CD4-positive, alpha-beta T cell (primary cell): ENCODE results near the gene PDE10A. TPM values are rescaled to one million over a fixed set of nuclear protein-coding genes. Genes with fewer than 3 reads are reported as not detected.
"Not testable (repeated sequence)": the region's sequence is repeated elsewhere in the genome, so short reads cannot be mapped to it uniquely, and the experiment has no call there.

Experiments
- ATAC-seq: fragments of 200-7000 bp; cut with Tn5 transposase; one replicate; pipeline ENCODE4 v1.10.0; 2022; ENCODE audit warnings: mild to moderate bottlenecking; ENCODE audit not compliant: poor library complexity
- CTCF ChIA-PET: fragments of 350-600 bp; sonication (Branson Sonifier 250); formaldehyde crosslinking; loops from one replicate; lab custom pipeline; 2021; ENCODE audit warnings: antibody characterized with exemption, inconsistent platforms; lab: Charles Lee
- POLR2A ChIA-PET: fragments of 350-600 bp; sonication (Branson Sonifier 250); formaldehyde crosslinking; loops from one replicate; lab custom pipeline; 2021; ENCODE audit warnings: antibody characterized with exemption, inconsistent platforms; lab: Charles Lee
- DNase-seq, 14 experiments: peaks; one replicate each; pipeline ENCODE4 v3.0.0-alpha.2; 2013 to 2020; ENCODE audit warnings: mixed read lengths in 2 of 14
- H3K27ac ChIP-seq, 2 donors: one replicate each; pipeline versions ENCODE4 v1.5.1 to v1.7.0; 2013; ENCODE audit warnings: low read length in 2 of 2, low read depth in 1 of 2, mild to moderate bottlenecking in 1 of 2
- H3K27me3 ChIP-seq, 2 experiments: 1 replicate in 1 of 2; 2 replicates in 1 of 2; pipeline versions ENCODE4 v1.6.1 to v1.7.0; 2013; ENCODE audit warnings: low read length in 2 of 2, control low read depth in 1 of 2, mild to moderate bottlenecking in 1 of 2, moderate library complexity in 1 of 2; ENCODE audit not compliant: insufficient read depth in 2 of 2, control insufficient read depth in 1 of 2
- H3K36me3 ChIP-seq: one replicate; pipeline ENCODE4 v1.6.1; 2013; ENCODE audit warnings: low read length, control low read depth; ENCODE audit not compliant: insufficient read depth
- H3K4me1 ChIP-seq: one replicate; pipeline ENCODE4 v1.6.1; 2013; ENCODE audit warnings: low read length, control low read depth; ENCODE audit not compliant: insufficient read depth
- H3K4me3 ChIP-seq: one replicate; pipeline ENCODE4 v1.5.1; 2013; ENCODE audit warnings: mild to moderate bottlenecking, low read length, moderate library complexity
- H3K9me3 ChIP-seq, 2 experiments: 1 replicate in 1 of 2; 2 replicates in 1 of 2; pipeline versions ENCODE4 v1.6.1 to v1.7.0; 2013; ENCODE audit warnings: low read length in 2 of 2, mild to moderate bottlenecking in 2 of 2, control low read depth in 1 of 2, moderate library complexity in 1 of 2; ENCODE audit not compliant: control insufficient read depth in 1 of 2, insufficient read depth in 1 of 2
- H3K27ac Mint-ChIP-seq: one replicate; pipeline ENCODE4 v1.8.0; 2020; ENCODE audit warnings: mixed read lengths
- H3K27me3 Mint-ChIP-seq: one replicate; pipeline ENCODE4 v1.8.0; 2021; ENCODE audit warnings: mixed read lengths
- H3K36me3 Mint-ChIP-seq: one replicate; pipeline ENCODE4 v1.8.0; 2021; ENCODE audit warnings: low read depth, mixed read lengths
- H3K4me1 Mint-ChIP-seq: one replicate; pipeline ENCODE4 v1.8.0; 2021; ENCODE audit warnings: low read depth, mixed read lengths
- H3K4me3 Mint-ChIP-seq: one replicate; pipeline ENCODE4 v1.8.0; 2020; ENCODE audit warnings: mild to moderate bottlenecking, mixed read lengths
- H3K9me3 Mint-ChIP-seq: one replicate; pipeline ENCODE4 v1.8.0; 2020; ENCODE audit warnings: mixed read lengths
- CTCF ChIP-seq: fragments of 200-600 bp; IDR thresholded peaks from one replicate; pipeline ENCODE4 v1.8.0; 2022; ENCODE audit warnings: antibody characterized with exemption, mild to moderate bottlenecking
- intact Hi-C, 2 experiments: fragments of 100-400 bp; cut with DNase I in 1 of 2; cut with micrococcal nuclease in 1 of 2; formaldehyde crosslinking; loops; one replicate each; pipeline versions ENCODE4 v1.15.1 to v1.9.0; 2023 to 2025; cut with DNase I, micrococcal nuclease
- total RNA-seq, 174 experiments: library from RNA in 2 of 174; stranded (reverse) in 2 of 174; gene quantifications; one replicate each; pipeline ENCODE4 v1.2.3 and lab custom pipeline; 2021 to 2026

PDE10A gene
- total RNA-seq, 2 experiments from 2014 or later = not detected

DNA sequence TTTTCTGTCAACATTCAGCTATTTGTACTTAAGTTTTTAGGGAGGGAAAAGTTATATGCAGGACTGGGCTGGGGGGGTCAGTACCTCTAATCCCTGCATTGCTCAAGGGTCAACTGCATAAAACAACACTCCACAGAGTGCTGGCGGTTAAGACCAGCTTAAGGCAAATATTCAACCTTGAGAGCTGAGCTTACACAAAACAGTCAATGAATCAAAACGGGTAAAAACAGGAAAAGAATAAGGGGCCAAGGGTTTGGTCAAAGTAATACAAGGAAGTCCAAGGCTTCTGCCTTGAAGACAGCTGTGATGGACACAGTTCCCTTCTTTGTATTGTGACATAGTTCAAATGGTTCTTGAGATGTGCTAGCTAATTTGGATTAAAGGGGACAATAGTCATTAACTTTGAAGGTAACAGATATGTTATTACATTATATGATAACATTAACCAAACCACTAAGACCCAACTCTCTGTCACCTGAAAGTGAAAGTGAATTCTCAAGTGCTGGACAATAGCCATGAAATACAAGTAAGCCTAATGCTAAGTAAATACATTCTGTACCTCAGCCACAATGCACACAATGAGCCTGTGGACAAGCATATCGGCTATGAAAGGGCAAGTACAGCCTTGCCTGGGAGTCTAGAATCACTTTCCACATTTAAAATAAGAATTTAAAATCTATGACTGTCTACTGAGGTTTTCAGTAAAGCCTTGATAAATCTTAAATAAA lies 106.8 kb downstream of the PDE10A start:
- Mint-ChIP-seq H3K27ac (no peak overlapping the region), H3K27me3 (no peaks in the 10 kb centered on the region), H3K9me3 (peaks cover 4% of the 10 kb centered on the region), H3K4me1 (no peaks in the 10 kb centered on the region), H3K36me3 (no peaks in the 10 kb centered on the region), H3K4me3 (no peak overlapping the region)
- no peak overlapping the region for H3K4me3 ChIP-seq
- no peaks in the 10 kb centered on the region for H3K36me3 ChIP-seq
- CTCF ChIA-PET = no interaction called here
- H3K9me3 ChIP-seq = no peaks in the 10 kb centered on the region
- H3K4me1 ChIP-seq = no peaks in the 10 kb centered on the region
- POLR2A ChIA-PET = no interaction called here
- TF ChIP-seq CTCF = no peak
- ATAC-seq (no peak), DNase-seq (no peak)
- H3K27me3 ChIP-seq = no peaks in the 10 kb centered on the region
- no peak overlapping the region for H3K27ac ChIP-seq
- intact Hi-C loops = no loop called here

- POLR2A ChIA-PET, ATAC-seq: not testable (repeated sequence)
Observed at GRCh38 chr6:165554644-165555043, 108.4 kb downstream of the PDE10A start.

DNA sequence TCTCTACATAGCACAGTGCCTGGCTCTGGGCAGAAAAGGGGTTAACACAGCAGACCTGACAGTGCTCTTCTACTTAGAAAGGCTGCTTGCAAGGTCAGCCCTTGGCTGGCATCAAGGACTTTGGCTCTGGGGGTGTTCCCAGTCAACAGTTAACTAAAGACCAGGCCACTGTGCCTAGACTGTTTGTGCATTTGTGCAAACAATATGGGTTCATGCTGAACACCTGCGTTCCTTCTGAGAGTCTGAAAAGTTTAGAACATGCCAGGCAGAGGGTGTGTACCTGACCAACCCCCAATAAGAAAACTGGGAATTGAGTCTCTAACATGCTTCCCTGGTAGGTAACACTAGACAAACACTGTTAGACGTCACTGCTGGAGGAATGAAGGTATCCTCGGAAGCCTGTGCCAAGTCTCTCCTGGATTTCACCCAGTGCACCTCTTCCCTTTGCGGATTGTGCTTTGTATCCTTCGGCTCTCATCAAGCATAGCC lies 110.7 kb downstream of the PDE10A start:
- peaks cover 0 to 5% of the 10 kb centered on the region in 2 experiments for H3K9me3 ChIP-seq
- no peaks in the 10 kb centered on the region for H3K36me3 ChIP-seq
- ATAC-seq (no peak), DNase-seq (no peak)
- intact Hi-C loops = no loop called here
- no peaks in the 10 kb centered on the region for H3K4me1 ChIP-seq
- H3K4me3 Mint-ChIP-seq = no peak overlapping the region
- no peak for TF ChIP-seq CTCF
- no peaks in the 10 kb centered on the region for H3K36me3 Mint-ChIP-seq
- no peaks in the 10 kb centered on the region for H3K27me3 Mint-ChIP-seq
- H3K27me3 ChIP-seq = no peaks in the 10 kb centered on the region
- H3K4me1 Mint-ChIP-seq = no peaks in the 10 kb centered on the region
- ChIA-PET CTCF (no interaction called here), POLR2A (no interaction called here)
- no peak overlapping the region for H3K27ac ChIP-seq
- no peak overlapping the region for H3K27ac Mint-ChIP-seq
- peaks cover 2% of the 10 kb centered on the region for H3K9me3 Mint-ChIP-seq
- no peak overlapping the region for H3K4me3 ChIP-seq

More at GRCh38 chr6:165554644-165555043, 108.4 kb downstream of the PDE10A start:
- H3K4me3 Mint-ChIP-seq, H3K36me3 ChIP-seq, H3K27me3 ChIP-seq, H3K4me3 ChIP-seq, intact Hi-C loops, H3K4me1 Mint-ChIP-seq, H3K9me3 ChIP-seq, H3K9me3 Mint-ChIP-seq, H3K27me3 Mint-ChIP-seq, DNase-seq, H3K4me1 ChIP-seq, H3K36me3 Mint-ChIP-seq, H3K27ac Mint-ChIP-seq, H3K27ac ChIP-seq, CTCF ChIA-PET: not testable (repeated sequence)

DNA sequence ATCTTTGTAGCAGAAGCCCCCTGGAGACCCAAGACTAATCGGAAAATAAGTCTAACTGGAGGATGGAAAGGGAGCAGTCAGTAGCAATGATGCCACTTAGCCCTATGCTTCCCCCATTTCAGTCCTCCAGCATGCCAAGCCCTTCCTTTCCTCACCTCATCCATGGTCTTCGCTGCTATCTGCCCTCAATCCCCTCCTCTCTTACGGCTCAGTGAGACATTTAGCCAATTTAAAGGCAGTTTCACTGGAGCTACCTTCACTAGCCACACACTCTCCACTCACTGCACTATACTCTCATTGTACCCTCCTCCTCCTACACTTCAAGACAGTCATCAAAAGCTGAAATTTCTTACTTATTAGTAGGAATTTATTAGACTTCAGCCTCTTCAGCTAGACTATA lies 111.2 kb downstream of the PDE10A start:
- no peaks in the 10 kb centered on the region for H3K4me1 ChIP-seq
- CTCF ChIA-PET = no interaction called here
- intact Hi-C loops = no loop called here

More for the DNA sequence above, 111.2 kb downstream of the PDE10A start:
- no peaks in the 10 kb centered on the region for H3K4me1 Mint-ChIP-seq
- no peak overlapping the region for H3K27ac Mint-ChIP-seq
- DNase-seq = no peak
- Histone ChIP-seq H3K9me3 (peaks cover 0 to 5% of the 10 kb centered on the region in 2 experiments), H3K36me3 (no peaks in the 10 kb centered on the region), H3K27me3 (no peaks in the 10 kb centered on the region), H3K4me3 (no peak overlapping the region), H3K27ac (no peak overlapping the region)
- TF ChIP-seq CTCF = no peak
- H3K27me3 Mint-ChIP-seq = no peaks in the 10 kb centered on the region
- POLR2A ChIA-PET = no interaction called here
- H3K4me3 Mint-ChIP-seq = no peak overlapping the region
- ATAC-seq = no peak
- peaks cover 2% of the 10 kb centered on the region for H3K9me3 Mint-ChIP-seq
- no peaks in the 10 kb centered on the region for H3K36me3 Mint-ChIP-seq
